AG04450 (cell line): ENCODE results near the gene NCK1. TPM values are rescaled to one million over a fixed set of nuclear protein-coding genes. Genes with fewer than 3 reads are reported as not detected.

Source experiments
- CTCF ChIA-PET: fragments of 300-600, 350-600 bp; formaldehyde crosslinking; extraction: SDS; loops from one replicate; lab custom pipeline; 2022; ENCODE audit warnings: antibody characterized with exemption, inconsistent platforms; lab: Charles Lee
- POLR2A ChIA-PET: fragments of 350-600 bp; formaldehyde crosslinking; extraction: SDS; loops from one replicate; lab custom pipeline; 2021; ENCODE audit warnings: antibody characterized with exemption, inconsistent platforms; lab: Yijun Ruan, JAX
- DNase-seq: peaks from one replicate; pipeline ENCODE4 v3.0.0-alpha.2; 2011; ENCODE audit warnings: low read depth, low spot score
- H3K27ac ChIP-seq: one replicate; pipeline ENCODE4 v1.5.1; 2012; ENCODE audit warnings: low read depth, low read length, control low read depth
- H3K27me3 ChIP-seq: one replicate; pipeline ENCODE4 v1.6.0; 2012; ENCODE audit warnings: low read length; ENCODE audit not compliant: control insufficient read depth, insufficient read depth
- H3K4me3 ChIP-seq: 2 replicates; pipeline ENCODE4 v1.5.1; 2011; ENCODE audit warnings: mild to moderate bottlenecking, low read depth, low read length, control low read depth
- H3K9me3 ChIP-seq: 2 replicates; pipeline ENCODE4 v1.5.1; 2012; ENCODE audit warnings: low read length; ENCODE audit not compliant: control insufficient read depth, insufficient read depth
- polyA plus RNA-seq: library from polyadenylated mRNA; depleted of rRNA; stranded (reverse); fragments of >200 nt; gene quantifications from 2 replicates; pipeline ENCODE4 v1.2.3, GENCODE V29; 2011; rRNA removed
- TF ChIP-seq, protein P1 (sequence below): IDR thresholded peaks from 2 replicates; pipeline ENCODE4 v1.5.1; 2011; ENCODE audit warnings: low read depth, low read length, control low read depth, inconsistent platforms

Gene NCK1
- polyA plus RNA-seq, 1 experiment: 67.7 TPM

DNA sequence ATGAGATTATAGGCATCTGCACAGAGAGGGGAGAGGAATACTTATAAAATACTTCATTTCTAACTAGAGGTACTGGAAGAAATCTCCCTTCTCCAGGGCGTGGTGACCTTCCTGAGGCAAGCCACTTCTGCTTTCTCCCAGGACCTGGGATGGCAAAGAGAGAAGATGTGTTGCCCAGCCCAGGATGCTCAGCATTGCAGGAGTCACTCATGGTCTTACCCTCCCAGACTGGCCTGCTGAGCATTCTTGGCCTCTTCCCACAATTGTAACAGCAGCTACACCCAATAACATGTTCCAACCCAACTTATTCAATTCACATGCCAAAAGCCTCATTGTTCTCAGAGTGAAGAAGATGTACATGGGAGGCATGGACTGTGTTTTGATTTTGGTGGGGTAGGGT is 133.6 kb downstream of the NCK1 start:
- POLR2A ChIA-PET: interaction anchor here (0.5 kb wide), 1 partner anchor 743 kb away, joined by 16 read pairs; no protein-coding TSS in a partner anchor
- H3K27ac ChIP-seq: no peak overlapping the region

More for the DNA sequence above, 133.6 kb downstream of the NCK1 start:
- TF ChIP-seq, protein P1, sequence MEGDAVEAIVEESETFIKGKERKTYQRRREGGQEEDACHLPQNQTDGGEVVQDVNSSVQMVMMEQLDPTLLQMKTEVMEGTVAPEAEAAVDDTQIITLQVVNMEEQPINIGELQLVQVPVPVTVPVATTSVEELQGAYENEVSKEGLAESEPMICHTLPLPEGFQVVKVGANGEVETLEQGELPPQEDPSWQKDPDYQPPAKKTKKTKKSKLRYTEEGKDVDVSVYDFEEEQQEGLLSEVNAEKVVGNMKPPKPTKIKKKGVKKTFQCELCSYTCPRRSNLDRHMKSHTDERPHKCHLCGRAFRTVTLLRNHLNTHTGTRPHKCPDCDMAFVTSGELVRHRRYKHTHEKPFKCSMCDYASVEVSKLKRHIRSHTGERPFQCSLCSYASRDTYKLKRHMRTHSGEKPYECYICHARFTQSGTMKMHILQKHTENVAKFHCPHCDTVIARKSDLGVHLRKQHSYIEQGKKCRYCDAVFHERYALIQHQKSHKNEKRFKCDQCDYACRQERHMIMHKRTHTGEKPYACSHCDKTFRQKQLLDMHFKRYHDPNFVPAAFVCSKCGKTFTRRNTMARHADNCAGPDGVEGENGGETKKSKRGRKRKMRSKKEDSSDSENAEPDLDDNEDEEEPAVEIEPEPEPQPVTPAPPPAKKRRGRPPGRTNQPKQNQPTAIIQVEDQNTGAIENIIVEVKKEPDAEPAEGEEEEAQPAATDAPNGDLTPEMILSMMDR: no peak
- CTCF ChIA-PET: interaction anchor here (0.5 kb wide), 1 partner anchor 242 kb away, joined by 3 read pairs; no protein-coding TSS in a partner anchor
- no peak overlapping the region for H3K4me3 ChIP-seq
- H3K27me3 ChIP-seq: no peaks in the 10 kb centered on the region
- H3K9me3 ChIP-seq: no peaks in the 10 kb centered on the region
- no peak for DNase-seq

Other genes with a start within 250 kb of the NCK1 start
- 21.3 and 30.1 TPM in 2 replicates for gene STAG1, start 109.8 kb upstream of the NCK1 start, polyA plus RNA-seq
- 13.3 and 18.1 TPM in 2 replicates for gene SLC35G2, start 43.1 kb upstream of the NCK1 start, polyA plus RNA-seq
- gene IL20RB, start 95.8 kb downstream of the NCK1 start, polyA plus RNA-seq: 2.1 and 2.5 TPM in 2 replicates